ENCODE data around the gene CNIH1. TPM values are rescaled to one million over a fixed set of nuclear protein-coding genes. Genes with fewer than 3 reads are reported as not detected.
A peak's percentile ranks its signal among the peaks of the same experiment; 100 is the strongest.

CNIH1 gene
- total and polyA plus RNA-seq, 5 donors from 2014 or later = 40.5 to 112 (median 94.5) TPM

DNA sequence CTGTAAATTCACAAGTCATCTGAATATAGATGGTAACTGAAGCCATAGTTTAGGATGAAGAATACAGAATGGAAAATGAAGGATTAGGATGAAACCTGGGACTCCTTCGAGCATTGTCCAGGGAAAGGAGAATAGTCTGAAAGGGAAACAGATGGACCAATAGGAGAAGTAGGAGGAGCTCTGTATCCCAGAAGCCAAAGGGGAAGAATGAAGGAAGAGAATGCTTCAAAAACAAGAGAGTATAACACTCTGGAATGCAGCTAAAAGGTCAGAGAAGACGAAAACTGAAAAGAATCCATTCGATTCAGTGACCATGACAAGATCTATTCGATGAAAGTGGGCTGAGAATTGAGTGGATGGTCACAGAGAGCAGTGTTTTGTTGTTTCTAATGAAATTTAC lies 46.6 kb upstream of the CNIH1 start:
- H3K4me3 ChIP-seq (ENCODE audit: low read depth, low read length) = peak overlapping the region; percentile 86
- no peak for DNase-seq

DNA sequence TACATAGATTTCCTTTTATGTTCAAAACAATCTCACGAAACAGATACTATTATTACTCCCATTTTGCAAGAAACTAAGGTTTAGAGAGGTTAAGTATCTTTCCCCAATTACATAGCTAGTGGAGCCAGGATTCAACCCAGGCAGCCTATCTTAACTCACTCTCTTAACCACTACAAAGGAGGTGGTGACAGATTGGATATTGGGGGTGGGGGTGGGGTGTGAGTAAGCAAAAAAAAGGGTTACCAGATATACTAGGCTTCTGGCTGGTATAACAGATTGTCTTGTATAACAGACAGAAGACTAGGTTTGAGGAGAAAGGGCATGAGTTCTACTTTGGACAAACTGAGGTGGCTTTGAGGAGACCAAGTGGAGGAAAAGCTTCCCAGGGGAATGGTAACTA lies 45.5 kb upstream of the CNIH1 start:
- peak overlapping the region; percentile 52 to 97 (median 89) for H3K27ac Mint-ChIP-seq
- peak overlapping the region; percentile 92 to 97 (median 93) for H3K4me3 Mint-ChIP-seq
- H3K4me1 Mint-ChIP-seq = peaks cover 49 to 80% (median 66%) of the 10 kb centered on the region in 4 donors
- Histone ChIP-seq H3K9me3 (ENCODE audit: control insufficient read depth in 2 of 2, low read length in 2 of 2) (no peaks in the 10 kb centered on the region), H3K4me1 (ENCODE audit: control insufficient read depth, insufficient read depth, low read length, poor library complexity, severe bottlenecking) (peaks cover 46% of the 10 kb centered on the region), H3K36me3 (ENCODE audit: control insufficient read depth, insufficient read depth, low read length) (peaks cover 13% of the 10 kb centered on the region), H3K27ac (ENCODE audit: insufficient read depth, low read length, poor library complexity, severe bottlenecking) (peak overlapping the region; percentile 25), H3K27me3 (ENCODE audit: control insufficient read depth, insufficient read depth, low read length) (no peaks in the 10 kb centered on the region), H3K4me3 (ENCODE audit: low read depth, low read length) (peak overlapping the region; percentile 61)
- H3K27me3 Mint-ChIP-seq = peaks cover 4% of the 10 kb centered on the region
- no peak for ATAC-seq (ENCODE audit: low read depth in 2 of 2)
- H3K9me3 Mint-ChIP-seq = peaks cover 0 to 3% (median 0%) of the 10 kb centered on the region in 7 donors
- peak in 1 of 3 donors; percentile 63 for DNase-seq
- H3K36me3 Mint-ChIP-seq = peaks cover 13% of the 10 kb centered on the region

More for the DNA sequence above, 46.6 kb upstream of the CNIH1 start:
- peak overlapping the region; percentile 94 to 99 (median 97) for H3K27ac Mint-ChIP-seq
- H3K27me3 Mint-ChIP-seq = peaks cover 4% of the 10 kb centered on the region
- peak overlapping the region; percentile 92 to 97 (median 93) for H3K4me3 Mint-ChIP-seq
- Histone ChIP-seq H3K27ac (ENCODE audit: insufficient read depth, low read length, poor library complexity, severe bottlenecking) (peak overlapping the region; percentile 85), H3K36me3 (ENCODE audit: control insufficient read depth, insufficient read depth, low read length) (peaks cover 4% of the 10 kb centered on the region), H3K27me3 (ENCODE audit: control insufficient read depth, insufficient read depth, low read length) (no peaks in the 10 kb centered on the region), H3K4me1 (ENCODE audit: control insufficient read depth, insufficient read depth, low read length, poor library complexity, severe bottlenecking) (peaks cover 46% of the 10 kb centered on the region), H3K9me3 (ENCODE audit: control insufficient read depth in 2 of 2, low read length in 2 of 2) (no peaks in the 10 kb centered on the region)
- peaks cover 0 to 3% (median 0%) of the 10 kb centered on the region in 7 donors for H3K9me3 Mint-ChIP-seq
- peaks cover 45 to 73% (median 61%) of the 10 kb centered on the region in 4 donors for H3K4me1 Mint-ChIP-seq
- no peak for ATAC-seq (ENCODE audit: low read depth in 2 of 2)
- H3K36me3 Mint-ChIP-seq = peaks cover 6% of the 10 kb centered on the region

DNA sequence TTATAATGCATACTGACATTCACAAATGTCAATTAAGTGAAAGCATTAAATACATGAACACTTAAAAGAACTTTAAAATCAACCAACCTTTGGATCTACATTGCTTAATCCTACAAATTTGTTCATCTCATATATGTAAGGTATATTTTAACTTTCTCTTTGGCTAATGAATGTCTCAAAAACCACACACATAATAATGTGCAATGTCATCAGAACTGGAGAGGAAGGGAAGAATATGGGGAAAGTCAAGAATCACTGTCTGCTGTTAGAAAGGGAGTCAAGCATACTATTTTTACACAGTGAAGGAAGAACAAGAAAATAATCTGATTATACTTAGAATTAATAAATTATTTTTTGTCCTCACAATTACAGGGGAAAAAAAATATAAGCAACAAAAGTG lies 42.7 kb upstream of the CNIH1 start:
- peaks cover 14% of the 10 kb centered on the region for H3K36me3 Mint-ChIP-seq
- H3K9me3 Mint-ChIP-seq = peaks cover 0 to 1% (median 0%) of the 10 kb centered on the region in 7 donors
- H3K27me3 ChIP-seq (ENCODE audit: control insufficient read depth, insufficient read depth, low read length) = no peaks in the 10 kb centered on the region
- peaks cover 35% of the 10 kb centered on the region for H3K4me1 ChIP-seq (ENCODE audit: control insufficient read depth, insufficient read depth, low read length, poor library complexity, severe bottlenecking)
- peak overlapping the region in 3 of 4 donors; percentile 10 to 94 (median 40) for H3K4me3 Mint-ChIP-seq
- peak overlapping the region; percentile 0 to 58 (median 26) for H3K27ac Mint-ChIP-seq
- ATAC-seq (ENCODE audit: low read depth in 2 of 2) (no peak), DNase-seq (no peak)
- H3K36me3 ChIP-seq (ENCODE audit: control insufficient read depth, insufficient read depth, low read length) = peaks cover 34% of the 10 kb centered on the region
- H3K4me1 Mint-ChIP-seq = peaks cover 39 to 67% (median 54%) of the 10 kb centered on the region in 4 donors
- peak overlapping the region; percentile 62 for H3K27ac ChIP-seq (ENCODE audit: insufficient read depth, low read length, poor library complexity, severe bottlenecking)
- no peaks in the 10 kb centered on the region for H3K9me3 ChIP-seq (ENCODE audit: control insufficient read depth in 2 of 2, low read length in 2 of 2)
- H3K4me3 ChIP-seq (ENCODE audit: low read depth, low read length) = peak overlapping the region; percentile 8
- H3K27me3 Mint-ChIP-seq = peaks cover 4% of the 10 kb centered on the region

DNA sequence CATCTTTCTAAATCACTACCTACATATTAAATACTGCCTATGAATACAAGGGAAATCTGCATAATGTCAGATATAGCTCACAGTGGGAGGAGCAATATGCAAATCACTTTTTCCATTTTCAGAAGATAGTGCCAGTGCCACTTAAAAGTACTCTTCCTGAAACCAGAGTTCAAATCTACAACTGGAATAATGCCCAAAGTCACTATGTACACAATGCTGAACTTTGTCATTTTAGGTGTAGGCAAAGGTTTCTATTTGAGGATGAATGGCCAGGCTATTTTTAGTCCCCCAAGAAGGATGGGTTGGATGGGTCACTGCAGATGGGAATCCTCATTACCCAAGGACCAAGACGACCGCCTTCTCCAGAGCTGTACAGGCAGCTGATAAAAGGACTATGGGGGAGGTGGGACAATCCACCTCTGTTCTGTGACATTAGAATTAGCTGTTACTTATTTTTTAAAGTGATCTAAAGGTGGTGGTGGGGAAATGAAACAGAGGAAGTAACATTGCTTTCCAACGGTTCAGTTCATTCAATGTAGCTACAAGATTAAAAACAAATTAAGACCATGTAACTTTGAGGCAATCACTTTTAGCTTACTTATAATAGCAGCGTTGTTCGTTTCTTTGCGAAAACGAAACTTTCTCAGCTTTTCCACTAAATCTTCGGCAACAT lies 42.0 kb upstream of the CNIH1 start:
- no peaks in the 10 kb centered on the region for H3K27me3 ChIP-seq (ENCODE audit: control insufficient read depth, insufficient read depth, low read length)
- peak overlapping the region in 2 of 4 donors; percentile 33 to 40 for H3K4me3 Mint-ChIP-seq
- H3K36me3 ChIP-seq (ENCODE audit: control insufficient read depth, insufficient read depth, low read length) = peaks cover 40% of the 10 kb centered on the region
- ATAC-seq (ENCODE audit: low read depth in 2 of 2) = no peak
- H3K27ac ChIP-seq (ENCODE audit: insufficient read depth, low read length, poor library complexity, severe bottlenecking) = peak overlapping the region; percentile 62
- peaks cover 0 to 1% (median 0%) of the 10 kb centered on the region in 7 donors for H3K9me3 Mint-ChIP-seq
- H3K27ac Mint-ChIP-seq = peak overlapping the region; percentile 0 to 58 (median 26)
- H3K9me3 ChIP-seq (ENCODE audit: control insufficient read depth in 2 of 2, low read length in 2 of 2) = no peaks in the 10 kb centered on the region
- H3K4me3 ChIP-seq (ENCODE audit: low read depth, low read length) = peak overlapping the region; percentile 8
- peaks cover 38 to 64% (median 53%) of the 10 kb centered on the region in 4 donors for H3K4me1 Mint-ChIP-seq
- H3K36me3 Mint-ChIP-seq = peaks cover 21% of the 10 kb centered on the region
- H3K4me1 ChIP-seq (ENCODE audit: control insufficient read depth, insufficient read depth, low read length, poor library complexity, severe bottlenecking) = peaks cover 32% of the 10 kb centered on the region
- peaks cover 3% of the 10 kb centered on the region for H3K27me3 Mint-ChIP-seq
- DNase-seq = no peak

DNA sequence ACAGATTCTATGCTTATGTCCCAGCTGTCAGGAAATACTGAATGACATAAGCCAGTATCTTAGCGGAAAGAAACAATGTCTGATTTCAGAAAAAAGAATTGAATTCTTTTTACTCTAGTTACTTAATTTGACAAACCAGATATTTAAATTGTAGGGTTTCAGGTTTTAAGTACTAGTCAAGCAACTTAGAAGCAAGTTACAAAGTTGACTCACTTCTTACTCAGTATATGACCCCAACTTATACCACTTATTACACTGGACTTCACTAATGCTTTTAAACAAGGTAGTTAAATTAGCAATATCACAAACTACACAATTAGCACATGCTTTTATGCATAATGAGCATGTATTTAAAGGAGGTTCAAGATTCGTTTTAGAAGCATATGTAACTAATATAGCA lies 40.5 kb upstream of the CNIH1 start:
- ATAC-seq (ENCODE audit: low read depth in 2 of 2) = no peak
- no peaks in the 10 kb centered on the region for H3K27me3 ChIP-seq (ENCODE audit: control insufficient read depth, insufficient read depth, low read length)
- H3K36me3 ChIP-seq (ENCODE audit: control insufficient read depth, insufficient read depth, low read length) = peaks cover 49% of the 10 kb centered on the region
- Mint-ChIP-seq H3K4me1 (peaks cover 31 to 55% (median 42%) of the 10 kb centered on the region in 4 donors), H3K27ac (no peak overlapping the region), H3K4me3 (no peak overlapping the region), H3K36me3 (peaks cover 24% of the 10 kb centered on the region), H3K27me3 (no peaks in the 10 kb centered on the region), H3K9me3 (no peaks in the 10 kb centered on the region)
- no peak for DNase-seq
- H3K4me1 ChIP-seq (ENCODE audit: control insufficient read depth, insufficient read depth, low read length, poor library complexity, severe bottlenecking) = peaks cover 20% of the 10 kb centered on the region
- H3K4me3 ChIP-seq (ENCODE audit: low read depth, low read length) = no peak overlapping the region
- no peaks in the 10 kb centered on the region for H3K9me3 ChIP-seq (ENCODE audit: control insufficient read depth in 2 of 2, low read length in 2 of 2)
- no peak overlapping the region for H3K27ac ChIP-seq (ENCODE audit: insufficient read depth, low read length, poor library complexity, severe bottlenecking)

DNA sequence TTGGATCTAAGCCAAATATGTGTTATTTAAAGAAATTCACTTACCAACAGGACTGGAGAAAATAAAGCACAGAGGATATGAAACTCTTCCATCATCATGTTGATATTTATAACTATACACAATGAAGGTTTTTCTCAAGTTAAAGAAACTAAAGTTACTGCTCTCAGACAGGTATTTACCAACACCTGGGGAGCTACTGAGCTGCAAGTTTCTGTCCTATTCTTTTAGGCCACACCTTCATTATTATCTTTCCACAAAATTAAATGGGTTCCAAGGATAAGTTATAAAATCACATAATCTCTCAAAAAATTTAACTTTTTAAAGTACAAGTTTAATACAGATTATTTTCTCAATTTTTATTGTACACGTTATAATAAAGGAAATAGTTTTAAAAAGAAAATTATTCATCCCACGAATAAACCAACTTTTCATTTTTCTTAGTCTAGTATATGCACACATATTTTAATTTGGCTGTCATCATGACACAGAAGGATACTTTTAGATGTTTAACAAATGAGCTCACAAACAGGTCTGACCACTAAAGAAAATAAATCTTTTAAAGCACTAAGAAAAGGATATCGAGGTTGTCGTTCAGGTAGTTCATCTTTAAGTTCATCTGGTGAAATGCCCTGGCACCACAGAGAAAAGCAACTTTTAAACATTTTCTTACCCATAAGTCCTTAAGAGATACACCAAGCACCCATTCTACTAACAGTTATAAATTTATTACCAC lies 39.8 kb upstream of the CNIH1 start:
- Mint-ChIP-seq H3K36me3 (peaks cover 24% of the 10 kb centered on the region), H3K27me3 (no peaks in the 10 kb centered on the region), H3K9me3 (no peaks in the 10 kb centered on the region), H3K4me3 (no peak overlapping the region), H3K4me1 (peaks cover 28 to 48% (median 38%) of the 10 kb centered on the region in 4 donors), H3K27ac (peak overlapping the region in 1 of 3 donors; percentile 14)
- Histone ChIP-seq H3K36me3 (ENCODE audit: control insufficient read depth, insufficient read depth, low read length) (peaks cover 49% of the 10 kb centered on the region), H3K9me3 (ENCODE audit: control insufficient read depth in 2 of 2, low read length in 2 of 2) (no peaks in the 10 kb centered on the region), H3K27me3 (ENCODE audit: control insufficient read depth, insufficient read depth, low read length) (no peaks in the 10 kb centered on the region), H3K27ac (ENCODE audit: insufficient read depth, low read length, poor library complexity, severe bottlenecking) (no peak overlapping the region), H3K4me3 (ENCODE audit: low read depth, low read length) (no peak overlapping the region), H3K4me1 (ENCODE audit: control insufficient read depth, insufficient read depth, low read length, poor library complexity, severe bottlenecking) (peaks cover 13% of the 10 kb centered on the region)
- ATAC-seq (ENCODE audit: low read depth in 2 of 2) (no peak), DNase-seq (no peak)

DNA sequence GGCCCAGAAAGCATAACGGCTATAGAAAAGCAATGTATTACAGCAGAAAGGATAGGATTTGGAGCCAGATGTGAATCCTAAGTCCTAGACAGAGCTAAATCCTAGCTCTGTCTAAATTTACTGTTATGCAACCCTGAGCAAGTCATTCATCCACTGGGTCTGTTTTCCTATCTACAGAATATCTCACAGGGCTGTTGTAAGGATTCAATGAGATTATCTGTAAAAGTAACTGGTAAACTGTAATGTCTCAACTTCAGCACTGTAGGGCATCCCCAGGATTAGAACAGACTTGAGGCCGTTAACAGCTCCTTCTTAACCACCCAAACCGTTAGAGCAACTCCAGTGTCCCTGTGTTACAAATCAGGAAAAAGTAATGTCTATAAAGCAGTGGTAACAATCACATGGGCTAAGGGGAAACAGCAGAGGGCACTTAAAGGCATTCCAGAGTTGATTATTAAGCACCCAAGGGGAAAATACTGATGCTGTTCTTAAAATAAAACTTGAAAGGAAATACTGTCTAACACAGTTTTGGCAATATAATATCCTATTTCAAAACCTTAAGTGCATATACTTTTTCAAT lies 37.6 kb upstream of the CNIH1 start:
- peaks cover 33% of the 10 kb centered on the region for H3K36me3 Mint-ChIP-seq

More for the DNA sequence above, 37.6 kb upstream of the CNIH1 start:
- Histone ChIP-seq H3K4me3 (ENCODE audit: low read depth, low read length) (no peak overlapping the region), H3K27ac (ENCODE audit: insufficient read depth, low read length, poor library complexity, severe bottlenecking) (no peak overlapping the region), H3K36me3 (ENCODE audit: control insufficient read depth, insufficient read depth, low read length) (peaks cover 54% of the 10 kb centered on the region), H3K4me1 (ENCODE audit: control insufficient read depth, insufficient read depth, low read length, poor library complexity, severe bottlenecking) (no peaks in the 10 kb centered on the region), H3K27me3 (ENCODE audit: control insufficient read depth, insufficient read depth, low read length) (no peaks in the 10 kb centered on the region), H3K9me3 (ENCODE audit: control insufficient read depth in 2 of 2, low read length in 2 of 2) (no peaks in the 10 kb centered on the region)
- no peak overlapping the region for H3K27ac Mint-ChIP-seq
- DNase-seq (no peak), ATAC-seq (ENCODE audit: low read depth in 2 of 2) (no peak)
- peaks cover 16 to 34% (median 20%) of the 10 kb centered on the region in 4 donors for H3K4me1 Mint-ChIP-seq
- no peaks in the 10 kb centered on the region for H3K9me3 Mint-ChIP-seq
- no peaks in the 10 kb centered on the region for H3K27me3 Mint-ChIP-seq
- no peak overlapping the region for H3K4me3 Mint-ChIP-seq

All from CD4-positive, CD25-positive, alpha-beta regulatory T cell (primary cell).